Measurements from ENCODE around the gene CCDC60.

GRCh38 chr12:119311878-119312277, 22.7 kb upstream of the CCDC60 start:
- TF ChIP-seq CTCF (IDR thresholded peaks at IDR 0.05) (no peak), POLR2A (IDR thresholded peaks at IDR 0.05) (no peak)

Data from adrenal gland (tissue), 5 donors.